ENCODE data around the gene NAPSA. TPM values are rescaled to one million over a fixed set of nuclear protein-coding genes. Genes with fewer than 3 reads are reported as not detected.

The NAPSA gene
- polyA plus RNA-seq, 1 donor (not counting 4 experiments of a cell fraction or from before 2014, with no cell fraction given): 0.94 TPM

DNA sequence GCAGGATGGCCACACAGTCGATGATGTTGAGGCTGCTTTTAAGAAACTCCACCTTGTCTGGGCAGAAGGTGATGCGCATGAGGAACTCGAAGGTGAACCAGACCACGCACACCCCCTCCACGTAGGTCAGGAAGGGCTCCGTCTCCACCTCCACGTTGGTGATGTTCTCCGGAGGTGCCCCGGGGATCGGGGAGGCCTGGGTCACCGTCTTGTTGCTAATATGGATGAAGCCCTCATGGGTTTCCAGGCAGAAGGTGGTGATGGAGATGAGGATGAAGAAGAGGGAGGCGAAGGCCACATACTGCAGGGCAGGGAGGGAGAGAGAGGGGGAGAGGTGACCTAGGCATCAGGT lies 41.7 kb downstream of the NAPSA start:
- DNase-seq (ENCODE audit: low read depth, low spot score): no peak
- Histone ChIP-seq H3K4me1 (ENCODE audit: control insufficient read depth, extremely low read depth, insufficient read depth, low read length) (no peaks in the 10 kb centered on the region), H3K9me3 (ENCODE audit: control insufficient read depth, low read depth, low read length) (no peaks in the 10 kb centered on the region), H3K27ac (ENCODE audit: control insufficient read depth, insufficient read depth, low read length) (no peak overlapping the region), H3K4me3 (ENCODE audit: control insufficient read depth in 2 of 3, extremely low read depth in 1 of 3, insufficient read depth in 2 of 3, low read depth in 1 of 3, low read length in 3 of 3) (no peak overlapping the region), H2AFZ (ENCODE audit: control insufficient read depth, low read length) (no peak overlapping the region), H3K9me1 (ENCODE audit: control insufficient read depth, extremely low read depth, insufficient read depth, low read length) (no peaks in the 10 kb centered on the region), H3K4me2 (ENCODE audit: control insufficient read depth, extremely low read depth, insufficient read depth, low read depth, low read length) (no peak overlapping the region), H3K79me2 (ENCODE audit: control insufficient read depth, insufficient read depth, low read length) (no peaks in the 10 kb centered on the region), H4K20me1 (ENCODE audit: control insufficient read depth, extremely low read depth, insufficient read depth, low read length) (no peaks in the 10 kb centered on the region), H3K9ac (ENCODE audit: control insufficient read depth, extremely low read depth, insufficient read depth, low read length) (no peak overlapping the region), H3K27me3 (ENCODE audit: control insufficient read depth, extremely low read depth, insufficient read depth, low read length) (peaks cover 29% of the 10 kb centered on the region), H3K36me3 (ENCODE audit: control insufficient read depth in 2 of 2, extremely low read depth in 1 of 2, insufficient read depth in 2 of 2, low read length in 2 of 2) (no peaks in the 10 kb centered on the region)
- no peak for FAIRE-seq
- TF ChIP-seq EZH2 (IDR thresholded peaks at IDR 0.05; ENCODE audit: low read length): no peak
- TF ChIP-seq, protein P1, sequence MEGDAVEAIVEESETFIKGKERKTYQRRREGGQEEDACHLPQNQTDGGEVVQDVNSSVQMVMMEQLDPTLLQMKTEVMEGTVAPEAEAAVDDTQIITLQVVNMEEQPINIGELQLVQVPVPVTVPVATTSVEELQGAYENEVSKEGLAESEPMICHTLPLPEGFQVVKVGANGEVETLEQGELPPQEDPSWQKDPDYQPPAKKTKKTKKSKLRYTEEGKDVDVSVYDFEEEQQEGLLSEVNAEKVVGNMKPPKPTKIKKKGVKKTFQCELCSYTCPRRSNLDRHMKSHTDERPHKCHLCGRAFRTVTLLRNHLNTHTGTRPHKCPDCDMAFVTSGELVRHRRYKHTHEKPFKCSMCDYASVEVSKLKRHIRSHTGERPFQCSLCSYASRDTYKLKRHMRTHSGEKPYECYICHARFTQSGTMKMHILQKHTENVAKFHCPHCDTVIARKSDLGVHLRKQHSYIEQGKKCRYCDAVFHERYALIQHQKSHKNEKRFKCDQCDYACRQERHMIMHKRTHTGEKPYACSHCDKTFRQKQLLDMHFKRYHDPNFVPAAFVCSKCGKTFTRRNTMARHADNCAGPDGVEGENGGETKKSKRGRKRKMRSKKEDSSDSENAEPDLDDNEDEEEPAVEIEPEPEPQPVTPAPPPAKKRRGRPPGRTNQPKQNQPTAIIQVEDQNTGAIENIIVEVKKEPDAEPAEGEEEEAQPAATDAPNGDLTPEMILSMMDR (optimal IDR thresholded peaks at IDR 0.05 in 1 of 3, IDR thresholded peaks at IDR 0.05 in 1 of 3, conservative IDR thresholded peaks at IDR 0.05 in 1 of 3; ENCODE audit: extremely low read depth in 1 of 3, insufficient read depth in 2 of 3, low read length in 3 of 3): no peak
- dilution Hi-C loops (cut with MboI; ENCODE audit: extremely low pct_ligation_motif_present, low sequenced_read_pairs): no loop called here

DNA sequence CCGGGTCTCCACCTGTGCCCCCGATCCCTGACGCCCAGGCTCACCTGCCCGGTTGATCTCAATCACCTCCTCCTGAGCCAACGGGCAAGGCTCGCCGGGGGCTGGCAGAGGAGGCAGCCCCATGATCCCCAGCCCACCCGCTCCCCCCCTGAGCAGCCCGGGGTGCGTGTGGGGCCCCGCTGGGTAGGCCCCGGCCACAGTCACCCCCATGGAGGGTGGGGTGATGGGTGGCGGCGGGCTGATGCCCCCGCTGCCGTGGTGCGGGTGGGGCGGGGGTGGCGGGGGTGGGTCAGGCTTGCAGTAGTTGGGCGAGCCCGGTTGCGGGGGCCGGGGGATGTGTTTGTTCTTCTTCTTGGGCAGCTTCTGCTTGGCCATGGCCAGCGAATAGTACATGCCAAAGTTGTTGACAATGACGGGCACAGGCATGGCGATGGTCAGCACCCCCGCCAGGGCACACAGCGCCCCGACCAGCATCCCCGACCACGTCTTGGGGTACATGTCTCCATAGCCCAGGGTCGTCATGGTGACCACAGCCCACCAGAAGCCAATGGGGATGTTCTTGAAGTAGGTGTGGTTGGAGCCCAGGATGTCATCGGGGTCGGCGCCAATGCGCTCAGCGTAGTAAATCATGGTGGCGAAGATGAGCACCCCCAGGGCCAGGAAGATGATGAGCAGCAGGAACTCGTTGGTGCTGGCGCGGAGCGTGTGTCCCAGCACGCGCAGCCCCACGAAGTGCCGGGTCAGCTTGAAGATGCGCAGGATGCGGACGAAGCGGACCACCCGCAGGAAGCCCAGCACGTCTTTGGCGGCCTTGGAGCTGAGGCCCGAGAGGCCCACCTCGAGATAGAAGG lies 42.3 kb downstream of the NAPSA start:
- Histone ChIP-seq H3K36me3 (ENCODE audit: control insufficient read depth in 2 of 2, extremely low read depth in 1 of 2, insufficient read depth in 2 of 2, low read length in 2 of 2) (no peaks in the 10 kb centered on the region), H3K4me3 (ENCODE audit: control insufficient read depth in 2 of 3, extremely low read depth in 1 of 3, insufficient read depth in 2 of 3, low read depth in 1 of 3, low read length in 3 of 3) (no peak overlapping the region), H3K79me2 (ENCODE audit: control insufficient read depth, insufficient read depth, low read length) (no peaks in the 10 kb centered on the region), H3K4me1 (ENCODE audit: control insufficient read depth, extremely low read depth, insufficient read depth, low read length) (no peaks in the 10 kb centered on the region), H2AFZ (ENCODE audit: control insufficient read depth, low read length) (no peak overlapping the region), H3K9me3 (ENCODE audit: control insufficient read depth, low read depth, low read length) (no peaks in the 10 kb centered on the region), H3K4me2 (ENCODE audit: control insufficient read depth, extremely low read depth, insufficient read depth, low read depth, low read length) (no peak overlapping the region), H3K27me3 (ENCODE audit: control insufficient read depth, extremely low read depth, insufficient read depth, low read length) (peaks cover 25% of the 10 kb centered on the region), H4K20me1 (ENCODE audit: control insufficient read depth, extremely low read depth, insufficient read depth, low read length) (no peaks in the 10 kb centered on the region), H3K27ac (ENCODE audit: control insufficient read depth, insufficient read depth, low read length) (no peak overlapping the region), H3K9ac (ENCODE audit: control insufficient read depth, extremely low read depth, insufficient read depth, low read length) (no peak overlapping the region), H3K9me1 (ENCODE audit: control insufficient read depth, extremely low read depth, insufficient read depth, low read length) (no peaks in the 10 kb centered on the region)
- DNase-seq (ENCODE audit: low read depth, low spot score): no peak
- TF ChIP-seq, protein P1 (optimal IDR thresholded peaks at IDR 0.05 in 1 of 3, IDR thresholded peaks at IDR 0.05 in 1 of 3, conservative IDR thresholded peaks at IDR 0.05 in 1 of 3; ENCODE audit: extremely low read depth in 1 of 3, insufficient read depth in 2 of 3, low read length in 3 of 3): no peak
- TF ChIP-seq EZH2 (IDR thresholded peaks at IDR 0.05; ENCODE audit: low read length): no peak
- dilution Hi-C loops (cut with MboI; ENCODE audit: extremely low pct_ligation_motif_present, low sequenced_read_pairs): no loop called here
- FAIRE-seq: no peak
